ENCODE results near the gene STK10.

STK10 gene

GRCh38 chr5:172188893-172189692 lies 1.1 kb upstream of the STK10 start:
- no peak for DNase-seq (ENCODE audit: low read depth in 2 of 2)

DNA sequence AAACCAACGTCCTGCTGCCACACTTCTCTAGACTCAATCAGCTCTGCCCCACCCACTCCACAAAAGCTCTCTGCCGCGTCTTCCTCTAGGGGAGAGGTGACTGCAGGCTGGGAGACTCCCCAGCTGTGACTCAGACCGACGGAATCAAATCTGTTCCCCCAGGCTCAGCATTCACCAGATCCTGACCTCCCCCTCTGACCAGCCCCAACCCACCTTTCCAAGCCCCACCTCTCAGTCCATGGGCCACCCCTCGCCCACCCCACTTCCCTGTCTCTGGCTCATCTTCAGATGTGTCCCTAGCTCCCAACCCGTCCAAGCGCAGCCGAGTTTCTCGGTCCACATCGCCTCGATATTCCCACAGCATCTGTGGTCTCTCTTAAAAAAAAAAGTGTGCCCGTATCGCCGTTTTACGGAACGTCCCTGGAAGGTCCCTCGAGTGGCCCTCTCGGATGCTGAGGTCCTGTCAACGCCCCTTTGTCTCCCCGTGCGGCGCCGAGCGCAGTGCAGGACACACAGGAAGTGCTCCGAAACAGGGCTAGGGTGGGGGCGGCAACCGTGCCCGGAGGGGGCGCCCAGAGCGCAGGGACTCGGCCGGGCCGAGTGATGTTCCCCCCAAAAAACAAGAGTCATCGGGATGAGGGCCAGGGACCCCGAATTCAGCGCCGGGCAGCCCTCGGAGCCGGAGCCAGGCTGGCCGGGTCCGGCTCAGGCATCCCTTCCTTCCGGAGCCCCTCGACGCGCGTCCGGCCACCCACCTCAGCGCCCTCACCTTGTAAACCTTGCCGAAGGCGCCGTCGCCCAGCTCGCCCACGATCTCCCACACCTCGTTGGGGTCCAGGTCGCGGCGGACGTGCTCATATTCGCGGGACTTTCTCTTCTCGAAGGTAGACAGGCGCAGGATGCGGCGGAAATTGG lies 649 bp downstream of the STK10 start:
- DNase-seq (ENCODE audit: low read depth in 2 of 2) = peak; percentile 55 to 68

GRCh38 chr5:172186114-172186695 lies 1.8 kb downstream of the STK10 start:
- DNase-seq (ENCODE audit: low read depth in 2 of 2) = no peak

- DNase-seq (ENCODE audit: low read depth in 2 of 2) = no peak
Observed at GRCh38 chr5:172185096-172185461, 2.9 kb downstream of the STK10 start.

- no peak for DNase-seq (ENCODE audit: low read depth in 2 of 2)
Observed at GRCh38 chr5:172183881-172184280, 4.1 kb downstream of the STK10 start.

- DNase-seq (ENCODE audit: low read depth in 2 of 2) = no peak
Observed at GRCh38 chr5:172182291-172182690, 5.7 kb downstream of the STK10 start.

GRCh38 chr5:172180936-172181335 lies 7.1 kb downstream of the STK10 start:
- DNase-seq (ENCODE audit: low read depth in 2 of 2) = no peak

DNA sequence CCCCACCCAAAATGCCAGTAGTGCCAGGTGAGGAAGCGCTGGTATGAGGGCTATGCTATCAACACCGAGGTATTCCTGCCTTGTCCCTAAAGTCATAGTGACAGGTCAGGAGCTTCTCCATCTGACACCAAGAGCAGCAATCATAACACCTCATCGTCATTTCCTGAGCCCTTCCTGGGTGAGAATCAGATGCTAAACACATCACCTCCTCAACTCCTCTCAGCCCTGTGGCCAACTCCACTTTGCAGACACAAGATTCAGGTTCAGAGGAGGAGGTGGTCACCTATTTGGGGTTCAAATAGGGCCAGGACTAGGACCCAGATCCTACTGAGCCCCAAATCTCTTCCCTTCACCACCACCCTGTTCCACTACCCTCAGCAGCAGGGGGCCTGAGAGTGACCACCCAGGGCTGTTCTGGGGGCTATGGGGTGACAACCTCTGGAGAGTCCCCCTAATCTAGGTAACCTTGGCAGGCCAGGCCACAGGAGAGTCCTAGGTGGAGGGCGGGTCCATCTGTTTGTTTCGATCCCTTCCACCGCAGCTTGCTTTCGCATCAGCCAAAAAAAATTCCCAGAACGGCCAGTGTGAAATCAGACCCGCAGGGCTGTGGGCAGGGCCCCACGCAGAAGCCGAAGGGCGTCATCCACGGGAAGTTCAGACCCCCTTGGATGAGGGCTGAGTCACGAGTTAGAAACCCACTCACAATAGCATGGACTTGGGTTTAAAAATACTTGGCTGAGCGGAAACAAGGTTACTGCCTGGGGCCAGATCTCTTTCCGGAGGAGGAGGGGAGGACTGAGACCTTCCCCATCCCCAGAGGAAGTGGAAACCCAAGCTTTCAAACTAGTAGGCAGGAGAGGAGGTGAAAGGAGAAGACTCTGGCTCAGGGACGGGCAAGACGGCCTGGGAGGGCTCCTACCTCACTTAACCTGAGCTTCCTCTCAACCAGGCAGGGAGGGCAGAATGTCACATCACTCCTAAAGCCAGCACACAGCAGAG lies 8.7 kb downstream of the STK10 start:
- DNase-seq (ENCODE audit: low read depth in 2 of 2) = no peak

DNA sequence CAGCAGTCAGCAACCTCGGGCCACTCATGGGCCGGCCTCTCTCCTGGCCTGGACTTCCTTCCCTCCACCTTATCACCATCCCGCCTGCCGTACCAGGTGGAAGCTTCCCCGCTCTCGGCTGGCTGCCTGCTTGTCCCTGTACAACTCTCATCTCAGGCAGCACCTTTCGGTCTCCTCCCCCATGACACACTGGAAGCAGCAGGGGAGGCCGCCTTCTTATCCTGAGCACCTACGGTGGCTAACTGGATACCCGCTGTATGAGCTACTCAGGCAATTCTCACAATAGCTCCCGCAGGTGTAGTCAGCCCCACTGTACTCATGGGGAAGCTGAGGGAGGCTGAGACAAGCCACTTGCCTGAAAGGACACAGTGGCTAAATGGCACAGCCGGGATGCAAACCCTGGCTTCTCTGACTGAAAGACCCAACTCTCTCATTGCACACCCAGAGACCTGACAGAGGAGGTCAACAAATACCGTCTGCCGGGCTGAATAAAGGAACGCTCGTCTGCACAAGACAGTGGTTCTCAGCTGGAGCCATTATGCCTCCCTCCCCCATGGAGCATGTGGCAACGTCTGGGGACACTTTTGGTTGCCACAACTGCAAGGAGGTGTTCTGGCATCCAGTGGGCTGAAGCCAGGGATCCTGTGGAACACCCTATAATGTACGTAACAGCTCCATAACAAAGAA lies 9.6 kb downstream of the STK10 start:
- DNase-seq (ENCODE audit: low read depth in 2 of 2) = no peak

DNA sequence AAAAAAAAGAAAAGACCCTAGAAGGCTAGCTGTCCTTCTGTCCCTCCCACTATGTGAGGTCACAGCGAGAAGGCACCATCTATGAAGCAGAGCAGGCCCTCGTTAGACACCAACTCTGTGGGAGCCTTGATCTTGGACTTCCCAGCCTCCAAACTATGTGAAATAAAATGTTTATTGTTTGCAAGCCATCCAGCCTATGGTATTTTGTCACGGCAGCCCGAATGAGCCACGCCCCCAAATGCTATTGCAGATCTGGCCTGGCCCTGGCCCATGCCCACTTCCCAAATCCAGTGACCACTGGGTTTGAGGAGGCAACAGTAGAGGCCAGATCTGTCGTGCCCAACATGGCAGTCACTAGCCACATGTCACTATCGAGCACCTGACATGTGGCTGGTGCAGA lies 10.8 kb downstream of the STK10 start:
- no peak for DNase-seq (ENCODE audit: low read depth in 2 of 2)

DNA sequence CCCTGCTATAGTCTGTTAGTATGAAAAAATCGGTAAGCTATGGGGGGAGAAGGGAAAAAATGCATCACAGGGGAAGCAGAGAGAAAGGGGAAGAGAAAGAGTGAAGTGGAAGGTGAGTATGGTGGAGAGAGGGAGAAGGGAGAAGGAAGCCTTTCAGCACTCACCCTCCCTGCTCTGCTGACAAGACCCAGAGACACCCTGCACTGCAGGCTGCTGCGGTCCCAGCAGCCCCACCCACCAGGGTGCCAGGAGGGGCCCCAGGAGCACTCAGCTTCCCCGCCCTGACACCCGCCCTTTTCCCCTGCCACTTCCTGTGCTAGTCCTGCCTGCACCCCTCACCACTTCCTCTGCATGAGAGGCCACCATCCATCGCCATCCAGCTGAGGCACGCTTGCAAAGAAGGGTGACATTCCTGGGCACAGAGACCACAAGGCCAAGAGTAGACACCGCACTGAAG lies 12.7 kb downstream of the STK10 start:
- peak; percentile 87 to 88 for DNase-seq (ENCODE audit: low read depth in 2 of 2)

GRCh38 chr5:172173564-172174153 lies 14.4 kb downstream of the STK10 start:
- peak; percentile 79 to 80 for DNase-seq (ENCODE audit: low read depth in 2 of 2)

GRCh38 chr5:172172912-172173563 lies 15.0 kb downstream of the STK10 start:
- no peak for DNase-seq (ENCODE audit: low read depth in 2 of 2)

DNA sequence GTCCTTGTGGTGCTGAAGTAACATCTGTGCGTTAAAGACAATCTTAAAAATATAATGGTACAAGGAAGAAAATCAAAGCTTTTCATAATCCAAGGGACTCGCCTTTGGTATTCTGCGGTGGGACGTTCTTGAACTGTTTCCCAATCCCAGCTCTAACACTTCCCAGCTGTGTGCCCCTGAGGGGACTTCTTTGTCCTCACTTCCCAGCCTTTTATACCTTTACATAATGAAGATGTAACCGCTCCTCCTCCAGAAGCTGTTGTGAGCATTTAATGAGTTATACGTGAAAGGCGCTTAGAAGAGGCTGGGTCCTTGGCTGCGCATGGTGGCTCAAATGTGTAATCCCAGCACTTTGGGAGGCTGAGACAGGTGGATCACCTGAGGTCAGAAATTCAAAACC lies 16.9 kb downstream of the STK10 start:
- no peak for DNase-seq (ENCODE audit: low read depth in 2 of 2)

DNA sequence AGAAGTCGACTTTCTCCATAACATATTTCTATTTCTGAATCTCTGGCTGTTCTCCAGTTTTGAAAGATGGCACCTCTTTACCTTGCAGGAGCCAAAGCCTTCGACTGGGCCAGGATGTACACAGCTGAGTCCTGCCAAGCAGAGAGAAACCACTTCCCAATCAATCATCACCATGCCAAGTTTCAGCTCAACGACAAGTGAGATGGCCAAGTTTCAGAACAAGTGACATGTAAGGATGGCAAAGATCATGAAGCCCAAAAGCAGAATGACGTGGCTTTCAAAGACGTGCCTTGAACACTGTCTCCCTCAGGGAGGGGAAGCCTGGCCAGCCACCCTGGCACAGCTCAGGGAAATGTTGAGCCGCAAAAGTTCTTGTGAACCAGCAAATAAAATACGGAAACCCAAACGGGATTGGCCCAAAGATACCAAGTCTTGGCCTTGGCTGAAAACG lies 17.7 kb downstream of the STK10 start:
- DNase-seq (ENCODE audit: low read depth in 2 of 2) = no peak

DNA sequence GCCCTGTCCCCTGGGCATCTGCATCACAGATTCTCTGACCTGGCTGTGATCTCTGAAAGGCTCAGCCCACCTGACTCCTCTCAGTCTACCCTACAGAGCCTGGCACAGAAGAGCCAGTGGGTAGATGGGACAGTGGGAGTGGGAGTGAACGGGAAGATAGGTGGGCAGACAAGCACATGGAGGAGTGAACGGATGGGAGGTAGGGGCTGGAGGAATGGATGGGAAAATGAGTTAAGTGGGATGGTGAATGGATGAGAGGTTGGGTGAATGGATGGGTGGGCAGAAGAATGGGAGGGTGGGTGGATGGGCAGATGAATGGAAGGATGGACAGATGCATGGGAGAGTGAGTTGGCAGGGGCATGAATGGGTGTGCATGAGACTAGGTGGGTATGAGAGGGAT lies 18.8 kb downstream of the STK10 start:
- no peak for DNase-seq (ENCODE audit: low read depth in 2 of 2)

DNA sequence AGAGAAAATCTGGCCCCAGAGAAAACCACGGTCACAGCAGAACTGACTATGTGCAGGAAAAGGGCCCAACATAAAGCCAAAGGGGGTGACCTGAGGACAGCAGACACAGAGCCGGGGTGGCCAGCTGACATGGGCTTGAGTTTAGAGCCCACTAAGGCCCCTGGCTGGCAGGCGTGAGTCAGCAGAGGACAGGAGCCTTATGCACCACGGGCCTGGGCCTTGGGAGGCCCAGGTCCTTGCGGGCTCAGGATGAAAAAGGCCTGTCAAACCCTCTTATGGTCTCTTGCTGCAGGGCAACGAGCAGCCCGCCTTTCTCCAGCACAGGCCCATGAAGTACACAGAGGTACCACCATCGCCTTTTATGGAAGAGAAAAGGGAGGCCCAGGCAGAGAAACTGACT lies 19.7 kb downstream of the STK10 start:
- DNase-seq (ENCODE audit: low read depth in 2 of 2) = no peak

DNA sequence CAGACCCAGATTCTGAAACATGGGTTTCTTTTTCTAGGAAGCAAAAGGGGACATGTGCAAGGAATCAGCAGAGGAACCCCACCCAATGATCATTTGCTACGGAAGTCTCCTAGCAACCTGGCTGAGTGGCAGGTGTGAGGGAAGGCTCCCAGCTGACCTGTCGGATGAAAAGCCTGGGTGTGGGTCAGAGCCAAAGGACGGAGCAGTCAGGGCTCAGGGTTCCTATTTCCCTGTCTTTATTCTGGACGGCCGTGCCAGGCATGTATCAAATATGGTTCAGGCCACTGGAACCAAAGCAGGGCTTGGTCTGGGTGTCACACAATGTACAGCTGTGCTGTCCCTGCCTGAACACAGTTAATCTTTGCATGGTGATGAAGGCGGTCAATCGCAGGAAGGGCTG lies 20.1 kb downstream of the STK10 start:
- no peak for DNase-seq (ENCODE audit: low read depth in 2 of 2)

DNA sequence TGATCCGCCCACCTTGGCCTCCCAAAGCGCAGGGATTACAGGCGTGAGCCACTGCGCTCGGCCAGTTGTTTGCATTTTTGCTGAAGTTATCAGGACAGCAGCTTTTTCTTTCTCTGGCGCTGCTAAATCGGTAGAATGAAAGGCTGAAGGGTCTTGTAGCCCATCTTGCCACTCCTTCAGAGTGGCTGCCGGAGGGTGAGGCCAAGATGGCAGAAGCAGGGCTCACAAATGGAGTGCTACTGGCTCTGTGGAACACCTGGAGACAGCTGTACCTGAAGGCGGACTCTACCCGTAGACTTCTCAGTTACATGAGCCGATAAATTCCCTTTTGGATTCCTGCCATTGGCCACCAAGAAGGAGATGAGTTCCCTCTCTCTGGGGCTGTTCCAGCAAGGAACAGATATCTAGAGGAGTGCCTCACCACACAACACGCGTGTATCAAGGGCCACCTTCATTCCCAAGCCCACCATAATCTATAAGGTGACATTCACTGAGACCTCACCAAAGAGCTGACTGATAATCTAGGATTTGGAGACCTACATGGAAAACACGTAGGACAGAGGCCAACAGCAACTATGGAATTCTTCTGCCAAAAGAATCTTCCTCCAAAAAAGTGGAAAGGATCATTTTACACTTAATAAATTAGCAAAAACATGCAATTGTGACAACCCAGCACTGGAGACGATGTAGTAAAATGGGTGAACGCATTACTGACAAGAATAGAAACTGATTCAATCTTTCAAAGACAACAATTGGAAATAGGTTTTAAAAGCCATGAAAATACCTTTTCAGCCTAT lies 21.8 kb downstream of the STK10 start:
- no peak for DNase-seq (ENCODE audit: low read depth in 2 of 2)
